Measurements from ENCODE around the gene CADM2.

DNA sequence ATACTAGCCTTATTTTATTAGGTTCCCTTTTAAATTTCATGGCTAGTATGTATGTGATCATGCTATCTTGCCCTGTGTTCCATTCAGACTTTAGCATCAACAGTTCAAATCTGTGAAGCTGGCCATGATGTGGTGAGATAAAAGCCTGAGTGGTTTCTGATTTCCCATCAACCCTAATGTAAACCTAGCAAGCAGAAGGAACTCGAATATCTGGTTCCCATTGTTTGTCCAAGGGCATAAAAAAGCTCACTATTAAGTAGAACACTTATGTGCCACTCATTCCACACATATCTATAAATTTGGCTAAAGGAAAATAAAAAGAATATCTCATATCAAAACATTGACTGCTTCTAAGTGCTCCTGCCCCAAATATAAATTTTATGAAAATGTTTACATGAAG, 311.7 kb downstream of the CADM2 start:
- TF ChIP-seq, protein P1, sequence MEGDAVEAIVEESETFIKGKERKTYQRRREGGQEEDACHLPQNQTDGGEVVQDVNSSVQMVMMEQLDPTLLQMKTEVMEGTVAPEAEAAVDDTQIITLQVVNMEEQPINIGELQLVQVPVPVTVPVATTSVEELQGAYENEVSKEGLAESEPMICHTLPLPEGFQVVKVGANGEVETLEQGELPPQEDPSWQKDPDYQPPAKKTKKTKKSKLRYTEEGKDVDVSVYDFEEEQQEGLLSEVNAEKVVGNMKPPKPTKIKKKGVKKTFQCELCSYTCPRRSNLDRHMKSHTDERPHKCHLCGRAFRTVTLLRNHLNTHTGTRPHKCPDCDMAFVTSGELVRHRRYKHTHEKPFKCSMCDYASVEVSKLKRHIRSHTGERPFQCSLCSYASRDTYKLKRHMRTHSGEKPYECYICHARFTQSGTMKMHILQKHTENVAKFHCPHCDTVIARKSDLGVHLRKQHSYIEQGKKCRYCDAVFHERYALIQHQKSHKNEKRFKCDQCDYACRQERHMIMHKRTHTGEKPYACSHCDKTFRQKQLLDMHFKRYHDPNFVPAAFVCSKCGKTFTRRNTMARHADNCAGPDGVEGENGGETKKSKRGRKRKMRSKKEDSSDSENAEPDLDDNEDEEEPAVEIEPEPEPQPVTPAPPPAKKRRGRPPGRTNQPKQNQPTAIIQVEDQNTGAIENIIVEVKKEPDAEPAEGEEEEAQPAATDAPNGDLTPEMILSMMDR (IDR thresholded peaks at IDR 0.05), result no peak
- TF ChIP-seq POLR2A (IDR thresholded peaks at IDR 0.05), result no peak

Measured in thyroid gland (tissue), 4 donors.